ENCODE measurements around the gene TDRD7. TPM values are rescaled to one million over a fixed set of nuclear protein-coding genes. Genes with fewer than 3 reads are reported as not detected.

TDRD7 gene
- total RNA-seq, 2 donors from 2014 or later: 12.0 to 17.0 TPM

DNA sequence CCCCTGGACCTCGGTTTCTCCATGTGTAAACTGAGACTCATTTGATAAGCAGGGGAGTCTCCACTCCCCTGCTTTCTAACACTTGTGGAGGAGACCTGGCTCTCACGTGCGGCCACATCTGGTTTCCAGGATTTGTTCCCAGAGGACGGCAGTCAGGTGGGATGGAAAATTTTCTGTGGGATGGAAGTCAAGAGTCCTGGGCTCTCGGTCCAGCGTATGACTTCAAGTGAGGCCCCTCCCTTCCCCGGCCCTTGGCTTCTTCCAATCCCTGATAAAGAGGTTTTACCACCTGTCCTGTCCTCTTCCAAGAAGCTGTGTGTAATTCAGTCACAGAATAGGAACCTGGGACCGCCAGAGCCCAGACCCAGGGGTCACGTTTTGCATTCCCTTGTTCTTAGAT lies 124.6 kb downstream of the TDRD7 start:
- intact Hi-C loops (cut with DNase I): no loop called here
- DNase-seq (ENCODE audit: low spot score): no peak

DNA sequence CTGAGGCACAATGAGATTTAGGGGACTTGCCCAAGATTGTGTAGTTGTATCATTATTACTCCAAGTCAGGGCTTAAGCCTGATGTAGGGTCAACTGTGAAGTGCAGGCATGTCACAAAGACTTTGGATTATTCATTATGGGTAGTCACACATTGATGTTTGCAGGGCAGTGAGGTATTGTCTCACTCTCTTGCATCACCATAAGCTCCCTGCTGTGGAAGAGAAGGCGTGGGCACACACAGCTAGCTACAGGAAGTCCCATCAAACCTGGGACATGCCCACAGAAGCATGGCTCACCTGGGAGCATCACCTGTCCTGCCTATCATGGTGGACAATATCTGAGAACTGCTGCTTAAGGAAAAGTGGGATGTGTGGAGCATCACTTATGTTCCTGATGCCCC lies 131.7 kb downstream of the TDRD7 start:
- no peak for DNase-seq (ENCODE audit: low spot score)
- intact Hi-C loops (cut with DNase I): no loop called here

DNA sequence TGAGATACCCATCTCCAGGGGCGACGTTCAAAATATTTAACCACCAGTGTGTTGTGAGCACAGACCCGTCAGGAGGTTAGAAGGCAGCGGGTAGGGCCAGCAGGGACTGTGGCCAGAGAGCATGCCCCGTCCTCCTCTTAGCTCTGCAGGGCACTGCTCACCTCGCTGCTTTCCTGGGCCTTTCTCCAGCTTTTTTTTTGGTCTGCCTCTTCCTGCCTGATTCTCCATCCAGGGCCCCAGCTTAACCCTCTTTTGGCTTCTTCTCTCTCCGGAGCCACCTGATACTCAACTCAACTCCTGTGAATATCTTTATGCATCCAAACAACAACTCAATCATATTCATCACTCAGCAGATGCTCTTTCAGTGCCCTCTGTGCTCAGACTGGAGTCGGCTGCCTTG lies 133.6 kb downstream of the TDRD7 start:
- peak; percentile 56 for DNase-seq (ENCODE audit: low spot score)
- intact Hi-C loops (cut with DNase I): no loop called here

Small RNAs within 50 kb of the gene (microRNA-seq; reads per million reads assigned to microRNA genes)
- gene MIR1302-8 (ENCODE audit: borderline microRNAs expressed in 2 of 2): 0 reads per million in 2 donors

Other genes with a start within 250 kb of the TDRD7 start
- gene CCDC180, start 104.4 kb upstream of the TDRD7 start, total RNA-seq: 1 to 10 TPM; 3.2 to 4.9 TPM
- 10 to 100 TPM; 57.8 to 72.1 TPM for gene TMOD1, start 89.6 kb downstream of the TDRD7 start, total RNA-seq
- 10 to 100 TPM; 16.9 to 18.6 TPM for gene TSTD2, start 221.3 kb downstream of the TDRD7 start, total RNA-seq
- gene NCBP1, start 221.7 kb downstream of the TDRD7 start, total RNA-seq: 10 to 100 TPM; 19.6 to 24.7 TPM

All from posterior vena cava (tissue), 2 donors.